RWPE2 (cell line): Measurements from ENCODE around the gene DENND5B.
A peak's percentile ranks its signal among the peaks of the same experiment; 100 is the strongest.

Experiments
- ATAC-seq: fragments of 200-7000 bp; cut with Tn5 transposase; 3 replicates; pipeline ENCODE4 v1.9.1; 2021; ENCODE audit warnings: low read depth
- DNase-seq: peaks from one replicate; pipeline ENCODE4 v3.0.0-alpha.2; 2020; ENCODE audit warnings: low spot score
- H3K27ac ChIP-seq: fragments of 450-650 bp; 2 replicates; pipeline ENCODE4 v1.5.1; 2017; ENCODE audit warnings: mild to moderate bottlenecking; ENCODE audit not compliant: poor library complexity, severe bottlenecking
- H3K27me3 ChIP-seq: fragments of 250-450 bp; sonication (Bioruptor Pico); 2 replicates; pipeline ENCODE4 v1.5.1; 2021; ENCODE audit warnings: mild to moderate bottlenecking, moderate library complexity; ENCODE audit not compliant: insufficient read depth, poor library complexity, severe bottlenecking
- H3K36me3 ChIP-seq: fragments of 250-450 bp; sonication (Bioruptor Pico); 2 replicates; pipeline ENCODE4 v1.5.1; 2020; ENCODE audit warnings: low read depth, mild to moderate bottlenecking, moderate library complexity
- H3K4me1 ChIP-seq: fragments of 250-450 bp; sonication (Bioruptor Pico); 2 replicates; pipeline ENCODE4 v1.5.1; 2021; ENCODE audit warnings: mild to moderate bottlenecking, moderate library complexity; ENCODE audit not compliant: insufficient read depth, poor library complexity, severe bottlenecking
- H3K4me3 ChIP-seq: fragments of 250-450 bp; sonication (Bioruptor Pico); 2 replicates; pipeline ENCODE4 v1.5.1; 2021; ENCODE audit warnings: mild to moderate bottlenecking, moderate library complexity; ENCODE audit not compliant: severe bottlenecking
- H3K9me3 ChIP-seq: fragments of 250-450 bp; sonication (Bioruptor Pico); 2 replicates; pipeline ENCODE4 v1.5.1; 2021; ENCODE audit warnings: mild to moderate bottlenecking, moderate library complexity; ENCODE audit not compliant: severe bottlenecking
- TF ChIP-seq, protein P1 (sequence below): fragments of 450-650 bp; IDR thresholded peaks from one replicate; pipeline ENCODE4 v1.5.1; 2017; ENCODE audit warnings: mild to moderate bottlenecking, moderate library complexity; ENCODE audit not compliant: poor library complexity, severe bottlenecking

Gene DENND5B

DNA sequence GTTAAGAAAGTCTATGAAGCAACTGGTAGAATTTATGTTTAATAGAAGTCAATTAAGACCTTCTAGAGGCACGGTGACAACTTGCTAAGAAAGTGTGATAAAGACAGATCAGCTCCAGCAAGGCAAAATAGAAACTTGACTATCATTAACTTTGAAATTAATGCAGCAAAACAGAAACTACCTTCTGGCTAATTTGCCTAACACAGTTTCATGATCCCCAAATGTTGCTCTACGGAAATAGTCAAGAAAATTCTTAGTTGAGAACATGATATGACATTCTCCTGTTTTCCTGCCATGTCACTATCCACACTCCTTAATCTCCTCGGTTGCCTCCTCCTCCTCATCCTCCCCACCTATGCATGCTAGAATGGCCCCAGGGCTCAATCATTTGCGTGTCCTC is 4.2 kb downstream of the DENND5B start:
- DNase-seq (no peak), ATAC-seq (no peak)
- no peaks in the 10 kb centered on the region for H3K27me3 ChIP-seq
- no peak overlapping the region for H3K4me3 ChIP-seq
- peaks cover 24% of the 10 kb centered on the region for H3K4me1 ChIP-seq
- H3K36me3 ChIP-seq, result no peaks in the 10 kb centered on the region
- TF ChIP-seq, protein P1, sequence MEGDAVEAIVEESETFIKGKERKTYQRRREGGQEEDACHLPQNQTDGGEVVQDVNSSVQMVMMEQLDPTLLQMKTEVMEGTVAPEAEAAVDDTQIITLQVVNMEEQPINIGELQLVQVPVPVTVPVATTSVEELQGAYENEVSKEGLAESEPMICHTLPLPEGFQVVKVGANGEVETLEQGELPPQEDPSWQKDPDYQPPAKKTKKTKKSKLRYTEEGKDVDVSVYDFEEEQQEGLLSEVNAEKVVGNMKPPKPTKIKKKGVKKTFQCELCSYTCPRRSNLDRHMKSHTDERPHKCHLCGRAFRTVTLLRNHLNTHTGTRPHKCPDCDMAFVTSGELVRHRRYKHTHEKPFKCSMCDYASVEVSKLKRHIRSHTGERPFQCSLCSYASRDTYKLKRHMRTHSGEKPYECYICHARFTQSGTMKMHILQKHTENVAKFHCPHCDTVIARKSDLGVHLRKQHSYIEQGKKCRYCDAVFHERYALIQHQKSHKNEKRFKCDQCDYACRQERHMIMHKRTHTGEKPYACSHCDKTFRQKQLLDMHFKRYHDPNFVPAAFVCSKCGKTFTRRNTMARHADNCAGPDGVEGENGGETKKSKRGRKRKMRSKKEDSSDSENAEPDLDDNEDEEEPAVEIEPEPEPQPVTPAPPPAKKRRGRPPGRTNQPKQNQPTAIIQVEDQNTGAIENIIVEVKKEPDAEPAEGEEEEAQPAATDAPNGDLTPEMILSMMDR, result no peak
- no peak overlapping the region for H3K27ac ChIP-seq
- H3K9me3 ChIP-seq, result no peaks in the 10 kb centered on the region

GRCh38 chr12:31585895-31586294 is 5.0 kb downstream of the DENND5B start:
- H3K27ac ChIP-seq, result peak overlapping the region; percentile 37
- DNase-seq (no peak), ATAC-seq (no peak)
- H3K36me3 ChIP-seq, result no peaks in the 10 kb centered on the region
- H3K4me1 ChIP-seq, result peaks cover 24% of the 10 kb centered on the region
- TF ChIP-seq, protein P1, result no peak
- H3K9me3 ChIP-seq, result no peaks in the 10 kb centered on the region
- H3K27me3 ChIP-seq, result no peaks in the 10 kb centered on the region
- H3K4me3 ChIP-seq, result no peak overlapping the region

DNA sequence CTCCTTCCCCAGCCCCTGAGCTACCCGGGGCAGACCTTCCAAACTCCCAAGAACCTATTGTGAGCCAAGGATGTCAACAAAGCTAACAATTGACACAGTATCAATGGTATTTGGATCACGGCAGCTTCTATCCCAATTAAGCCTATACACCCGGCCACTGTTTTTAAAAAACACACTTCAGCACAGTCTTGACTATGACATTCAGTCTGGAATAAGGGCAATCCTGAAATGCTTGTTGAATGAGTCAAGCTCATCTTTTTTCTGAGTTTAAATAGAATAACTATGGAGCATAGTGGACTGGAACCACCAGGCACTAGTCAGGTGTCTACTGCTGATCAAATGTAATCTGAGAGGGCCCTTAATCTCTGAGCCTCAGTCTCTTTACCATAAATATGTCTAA is 5.7 kb downstream of the DENND5B start:
- Histone ChIP-seq H3K4me1 (peaks cover 24% of the 10 kb centered on the region), H3K27ac (peak overlapping the region; percentile 37), H3K9me3 (no peaks in the 10 kb centered on the region), H3K36me3 (no peaks in the 10 kb centered on the region), H3K27me3 (no peaks in the 10 kb centered on the region), H3K4me3 (no peak overlapping the region)
- no peak for DNase-seq
- TF ChIP-seq, protein P1, result no peak
- ATAC-seq, result peak; percentile 51

GRCh38 chr12:31584782-31585181 is 6.2 kb downstream of the DENND5B start:
- Histone ChIP-seq H3K36me3 (no peaks in the 10 kb centered on the region), H3K4me1 (peaks cover 24% of the 10 kb centered on the region), H3K4me3 (no peak overlapping the region), H3K27me3 (no peaks in the 10 kb centered on the region), H3K9me3 (no peaks in the 10 kb centered on the region), H3K27ac (peak overlapping the region; percentile 37)
- ATAC-seq (no peak), DNase-seq (no peak)
- TF ChIP-seq, protein P1, result no peak

GRCh38 chr12:31583878-31584277 is 7.1 kb downstream of the DENND5B start:
- Histone ChIP-seq H3K36me3 (no peaks in the 10 kb centered on the region), H3K27me3 (no peaks in the 10 kb centered on the region), H3K4me3 (no peak overlapping the region), H3K9me3 (no peaks in the 10 kb centered on the region), H3K27ac (no peak overlapping the region), H3K4me1 (peaks cover 19% of the 10 kb centered on the region)
- TF ChIP-seq, protein P1, result no peak
- ATAC-seq (no peak), DNase-seq (no peak)
